Suprapubic skin (tissue), 4 donors: ENCODE results near the gene MAML2.

Experiments used
- EP300 ChIP-seq: sonication (generic); formaldehyde crosslinking; IDR thresholded peaks from one replicate; pipeline ENCODE4 v1.6.1; 2017; ENCODE audit warnings: antibody characterized with exemption
- POLR2AphosphoS5 ChIP-seq, 3 donors: sonication (generic); formaldehyde crosslinking; IDR thresholded peaks; one replicate each; pipeline ENCODE4 v1.6.1; 2017; ENCODE audit warnings: antibody characterized with exemption in 3 of 3
- TF ChIP-seq, protein P1 (sequence below), 2 donors: fragments of 200-600 bp in 1 of 2; fragments of 450-650 bp in 1 of 2; sonication (generic) in 1 of 2; IDR thresholded peaks; one replicate each; pipeline ENCODE4 v1.5.1; 2016 to 2019; ENCODE audit warnings: antibody characterized with exemption in 2 of 2, mild to moderate bottlenecking in 1 of 2, moderate library complexity in 1 of 2

DNA sequence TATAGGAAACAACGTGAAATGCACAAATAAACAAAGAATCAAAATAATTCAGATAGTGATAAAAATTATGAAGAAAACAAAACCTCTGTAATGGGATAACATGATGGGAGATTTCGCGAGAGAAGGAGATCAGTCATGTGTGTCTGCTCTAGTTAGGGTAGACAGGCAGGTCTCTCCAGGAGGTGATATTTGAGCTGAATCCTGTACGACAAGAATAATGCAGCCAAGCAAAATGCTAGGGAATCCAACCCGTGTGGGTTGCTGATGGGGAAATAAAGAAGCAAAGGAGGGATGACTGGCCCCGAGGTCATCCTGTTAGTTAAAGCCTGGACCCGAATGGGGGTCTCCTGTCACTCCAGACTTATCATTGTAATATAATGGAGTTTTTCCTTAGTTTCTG is 16.0 kb downstream of the MAML2 start:
- TF ChIP-seq POLR2AphosphoS5 (IDR thresholded peaks at IDR 0.05): no peak
- no peak for TF ChIP-seq EP300
- TF ChIP-seq, protein P1, sequence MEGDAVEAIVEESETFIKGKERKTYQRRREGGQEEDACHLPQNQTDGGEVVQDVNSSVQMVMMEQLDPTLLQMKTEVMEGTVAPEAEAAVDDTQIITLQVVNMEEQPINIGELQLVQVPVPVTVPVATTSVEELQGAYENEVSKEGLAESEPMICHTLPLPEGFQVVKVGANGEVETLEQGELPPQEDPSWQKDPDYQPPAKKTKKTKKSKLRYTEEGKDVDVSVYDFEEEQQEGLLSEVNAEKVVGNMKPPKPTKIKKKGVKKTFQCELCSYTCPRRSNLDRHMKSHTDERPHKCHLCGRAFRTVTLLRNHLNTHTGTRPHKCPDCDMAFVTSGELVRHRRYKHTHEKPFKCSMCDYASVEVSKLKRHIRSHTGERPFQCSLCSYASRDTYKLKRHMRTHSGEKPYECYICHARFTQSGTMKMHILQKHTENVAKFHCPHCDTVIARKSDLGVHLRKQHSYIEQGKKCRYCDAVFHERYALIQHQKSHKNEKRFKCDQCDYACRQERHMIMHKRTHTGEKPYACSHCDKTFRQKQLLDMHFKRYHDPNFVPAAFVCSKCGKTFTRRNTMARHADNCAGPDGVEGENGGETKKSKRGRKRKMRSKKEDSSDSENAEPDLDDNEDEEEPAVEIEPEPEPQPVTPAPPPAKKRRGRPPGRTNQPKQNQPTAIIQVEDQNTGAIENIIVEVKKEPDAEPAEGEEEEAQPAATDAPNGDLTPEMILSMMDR (IDR thresholded peaks at IDR 0.05): no peak
